Omental fat pad (tissue), 4 donors: ENCODE measurements around the gene CCDC150. TPM values are rescaled to one million over a fixed set of nuclear protein-coding genes. Genes with fewer than 3 reads are reported as not detected.
"Not testable (repeated sequence)": the region's sequence is repeated elsewhere in the genome, so short reads cannot be mapped to it uniquely, and the experiment has no call there.

ENCODE experiments used
- ATAC-seq: fragments of 150-250 bp; one replicate; pipeline ENCODE4 v1.9.1; 2016; ENCODE audit warnings: mild to moderate bottlenecking, moderate library complexity; ENCODE audit not compliant: low FRiP score
- DNase-seq: peaks from one replicate; pipeline ENCODE4 v3.0.0-alpha.2; 2019; ENCODE audit warnings: low spot score
- total RNA-seq, 4 donors: library from RNA; depleted of rRNA; stranded (reverse); fragments of >200 nt; gene quantifications; one replicate each; pipeline ENCODE4 v1.1.0, GENCODE V29; 2016
- TF ChIP-seq, protein P1 (sequence below), 3 donors: fragments of 450-650 bp; IDR thresholded peaks; one replicate each; pipeline ENCODE4 v1.5.1; 2016 to 2017; ENCODE audit warnings: antibody characterized with exemption in 3 of 3, mild to moderate bottlenecking in 3 of 3, moderate library complexity in 2 of 3

CCDC150 gene
- total RNA-seq, 4 donors from 2014 or later: 0.72 to 2.0 (median 1.4) TPM; not detected in 1

DNA sequence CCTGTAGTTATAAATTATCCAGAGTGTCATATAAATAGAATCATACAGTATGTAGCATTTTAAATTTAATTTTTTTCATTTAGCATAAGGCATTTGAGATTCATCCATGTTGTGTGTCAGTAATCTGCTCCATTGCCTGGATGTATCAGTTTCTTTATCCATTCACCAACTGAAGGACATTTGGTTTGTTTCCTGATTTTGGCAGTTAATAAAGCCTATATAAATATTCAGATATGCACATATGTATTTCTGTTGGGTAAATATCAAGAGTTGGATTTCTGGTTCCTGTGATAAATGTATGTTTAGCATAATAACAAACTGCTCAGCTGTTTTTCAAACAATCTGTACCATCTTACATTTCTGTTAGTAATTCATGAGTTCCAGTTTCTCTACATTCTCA is 39.9 kb downstream of the CCDC150 start:
- TF ChIP-seq, protein P1, sequence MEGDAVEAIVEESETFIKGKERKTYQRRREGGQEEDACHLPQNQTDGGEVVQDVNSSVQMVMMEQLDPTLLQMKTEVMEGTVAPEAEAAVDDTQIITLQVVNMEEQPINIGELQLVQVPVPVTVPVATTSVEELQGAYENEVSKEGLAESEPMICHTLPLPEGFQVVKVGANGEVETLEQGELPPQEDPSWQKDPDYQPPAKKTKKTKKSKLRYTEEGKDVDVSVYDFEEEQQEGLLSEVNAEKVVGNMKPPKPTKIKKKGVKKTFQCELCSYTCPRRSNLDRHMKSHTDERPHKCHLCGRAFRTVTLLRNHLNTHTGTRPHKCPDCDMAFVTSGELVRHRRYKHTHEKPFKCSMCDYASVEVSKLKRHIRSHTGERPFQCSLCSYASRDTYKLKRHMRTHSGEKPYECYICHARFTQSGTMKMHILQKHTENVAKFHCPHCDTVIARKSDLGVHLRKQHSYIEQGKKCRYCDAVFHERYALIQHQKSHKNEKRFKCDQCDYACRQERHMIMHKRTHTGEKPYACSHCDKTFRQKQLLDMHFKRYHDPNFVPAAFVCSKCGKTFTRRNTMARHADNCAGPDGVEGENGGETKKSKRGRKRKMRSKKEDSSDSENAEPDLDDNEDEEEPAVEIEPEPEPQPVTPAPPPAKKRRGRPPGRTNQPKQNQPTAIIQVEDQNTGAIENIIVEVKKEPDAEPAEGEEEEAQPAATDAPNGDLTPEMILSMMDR (IDR thresholded peaks at IDR 0.05): no peak
- ATAC-seq: no peak
- DNase-seq: no peak

GRCh38 chr2:196681510-196681909 is 42.0 kb downstream of the CCDC150 start:
- no peak for DNase-seq
- no peak for ATAC-seq
- TF ChIP-seq, protein P1 (IDR thresholded peaks at IDR 0.05): no peak

DNA sequence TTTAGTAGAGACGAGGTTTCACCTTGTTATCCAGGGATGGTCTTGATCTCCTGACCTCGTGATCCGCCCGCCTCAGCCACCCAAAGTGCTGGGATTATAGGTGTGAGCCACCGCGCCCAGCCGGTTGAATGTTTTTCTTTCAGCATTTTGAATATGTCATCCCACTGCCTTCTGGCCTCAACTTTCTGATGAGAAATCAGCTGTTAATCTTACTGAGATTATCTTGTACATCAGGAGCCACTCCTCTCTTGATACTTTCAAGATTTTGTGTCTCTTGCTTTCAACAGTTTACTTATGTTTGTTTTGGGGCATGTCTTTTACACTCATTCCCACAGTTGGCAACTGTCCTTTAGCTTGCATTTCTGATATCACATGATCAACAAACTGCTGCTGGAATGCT is 46.3 kb downstream of the CCDC150 start:
- TF ChIP-seq, protein P1 (IDR thresholded peaks at IDR 0.05): no peak
- DNase-seq: no peak
- ATAC-seq: no peak

DNA sequence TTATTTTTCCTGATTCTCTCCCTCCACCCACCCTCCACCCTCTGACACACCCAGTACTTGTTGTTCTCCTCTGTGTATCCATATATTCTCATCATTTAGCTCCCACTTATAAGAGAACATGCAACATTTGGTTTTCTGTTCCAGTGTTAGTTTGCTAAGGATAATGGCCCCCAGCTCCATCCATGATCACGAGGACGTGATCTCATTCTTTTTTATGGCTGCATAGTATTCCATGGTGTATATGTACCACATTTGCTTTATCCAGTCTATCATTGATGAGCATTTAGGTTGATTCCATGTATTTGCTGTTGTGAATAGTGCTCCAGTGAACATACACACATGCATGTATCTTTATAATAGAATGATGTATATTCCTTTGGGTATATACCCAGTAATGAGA is 47.2 kb downstream of the CCDC150 start:
- not testable (repeated sequence) for ATAC-seq

DNA sequence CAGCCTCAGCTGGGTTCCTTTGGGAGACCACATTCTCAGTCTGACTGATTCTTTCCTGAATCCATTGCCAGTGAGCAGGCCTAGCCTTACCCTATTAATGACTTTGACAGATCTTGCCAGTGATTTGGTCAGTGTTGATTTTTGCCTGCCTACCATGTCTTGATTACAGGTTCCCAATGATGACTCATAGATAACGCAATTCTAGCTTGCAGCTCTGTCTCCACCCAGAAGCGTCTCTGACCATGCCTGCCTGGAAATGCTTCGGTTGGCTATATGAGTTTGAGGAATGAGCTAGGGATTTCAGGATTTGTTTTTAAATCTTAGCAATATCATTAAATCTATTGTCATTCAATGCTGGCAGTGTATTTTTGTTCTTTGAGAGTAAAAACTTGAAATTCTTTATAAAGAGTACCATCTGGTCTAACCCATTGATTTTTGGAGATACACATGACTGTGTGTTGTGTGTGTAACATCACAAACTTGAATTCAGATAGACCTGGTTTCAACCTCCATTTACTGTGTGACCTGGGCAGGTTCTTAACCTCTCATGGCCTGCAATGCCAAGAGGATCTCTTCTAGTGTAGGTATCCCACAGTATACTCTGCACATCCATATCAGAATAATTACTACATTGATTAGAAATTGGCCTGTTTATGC is 57.0 kb downstream of the CCDC150 start:
- TF ChIP-seq, protein P1 (IDR thresholded peaks at IDR 0.05): no peak
- DNase-seq (no peak), ATAC-seq (peak; percentile 68)

More for the DNA sequence above, 47.2 kb downstream of the CCDC150 start:
- not testable (repeated sequence) for DNase-seq

- TF ChIP-seq, protein P1 (IDR thresholded peaks at IDR 0.05): no peak
- DNase-seq (no peak), ATAC-seq (no peak)
These were observed 58.3 kb downstream of the CCDC150 start for GRCh38 chr2:196697825-196698224.

DNA sequence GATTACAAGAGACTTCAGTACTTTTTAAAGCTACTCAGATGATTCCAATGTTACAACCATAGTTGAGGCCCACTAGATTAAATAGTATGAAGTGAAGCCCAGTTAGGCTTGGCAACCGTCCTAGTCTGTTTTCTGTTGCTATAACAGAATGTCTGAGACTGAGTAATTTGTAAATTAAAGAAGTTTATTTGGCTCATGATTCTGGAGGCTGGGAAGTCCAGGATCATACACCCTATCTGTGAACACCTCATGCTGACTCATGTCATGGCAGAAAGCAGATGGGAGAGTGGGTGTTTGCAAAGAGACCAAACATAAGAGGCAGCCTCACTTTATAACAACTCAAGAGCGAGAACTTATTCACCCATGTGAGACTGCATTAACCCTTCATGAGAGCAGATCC is 63.1 kb downstream of the CCDC150 start:
- TF ChIP-seq, protein P1 (IDR thresholded peaks at IDR 0.05): no peak
- no peak for DNase-seq
- ATAC-seq: no peak
